Thyroid gland (tissue), 4 donors: ENCODE data around the gene TMEM132C. TPM values are rescaled to one million over a fixed set of nuclear protein-coding genes. Genes with fewer than 3 reads are reported as not detected.
"Not testable (repeated sequence)": the region's sequence is repeated elsewhere in the genome, so short reads cannot be mapped to it uniquely, and the experiment has no call there.

Experiments used
- DNase-seq, 2 donors: peaks; one replicate each; pipeline ENCODE4 v3.0.0-alpha.2; 2019
- H3K27ac ChIP-seq, 3 donors: fragments of 200-600 bp; sonication (generic); 1 replicate in 2 of 3; 2 replicates in 1 of 3; pipeline ENCODE4 v1.5.1; 2016 to 2019; ENCODE audit warnings: mild to moderate bottlenecking in 1 of 3, moderate library complexity in 1 of 3
- H3K27me3 ChIP-seq: fragments of 200-600 bp; sonication (generic); one replicate; pipeline ENCODE4 v1.5.1; 2019
- H3K36me3 ChIP-seq, 2 donors: fragments of 200-600 bp; sonication (generic); one replicate each; pipeline ENCODE4 v1.5.1; 2016 to 2019
- H3K4me1 ChIP-seq, 2 donors: fragments of 200-600 bp; sonication (generic); one replicate each; pipeline ENCODE4 v1.5.1; 2017 to 2019
- H3K4me3 ChIP-seq, 3 donors: fragments of 200-600 bp; sonication (generic); replicated peaks in 1 of 3; 1 replicate in 2 of 3; 2 replicates in 1 of 3; pipeline ENCODE4 v1.5.1; 2016; ENCODE audit warnings: mild to moderate bottlenecking in 1 of 3
- H3K9me3 ChIP-seq: fragments of 200-600 bp; sonication (generic); one replicate; pipeline ENCODE4 v1.5.1; 2017
- CTCF ChIP-seq, 6 experiments: fragments of 200-600 bp in 3 of 6; fragments of 450-650 bp in 3 of 6; sonication (generic) in 3 of 6; IDR thresholded peaks; one replicate each; pipeline ENCODE4 v1.5.1; 2016 to 2019; ENCODE audit warnings: antibody characterized with exemption in 6 of 6, mild to moderate bottlenecking in 2 of 6, inconsistent platforms in 1 of 6, moderate library complexity in 1 of 6
- POLR2A ChIP-seq, 2 donors: fragments of 450-650 bp; IDR thresholded peaks; one replicate each; pipeline ENCODE4 v1.6.1; 2017; ENCODE audit warnings: antibody characterized with exemption in 2 of 2, mild to moderate bottlenecking in 2 of 2, moderate library complexity in 1 of 2
- WGBS, 2 donors: methylation state at CpG; one replicate each; pipeline ENCODE4 v1.1.5; 2017; 5-methylcytosine and 5-hydroxymethylcytosine counted together
- intact Hi-C: fragments of 100-400 bp; cut with DNase I; formaldehyde crosslinking; loops from one replicate; pipeline ENCODE4 v1.15.1; 2023
- total RNA-seq, 4 donors: library from RNA; depleted of rRNA; stranded (reverse); fragments of >200 nt; gene quantifications; one replicate each; pipeline ENCODE4 v1.2.3, GENCODE V29; 2016

The TMEM132C gene
- total RNA-seq, 4 donors from 2014 or later: 0.27 to 2.5 (median 1.0) TPM

GRCh38 chr12:128476266-128476665, 209.3 kb downstream of the TMEM132C start:
- DNase-seq: no peak
- intact Hi-C loops: no loop called here
- Histone ChIP-seq H3K9me3 (no peaks in the 10 kb centered on the region), H3K27me3 (no peaks in the 10 kb centered on the region), H3K27ac (no peak overlapping the region), H3K4me3 (no peak overlapping the region), H3K4me1 (no peaks in the 10 kb centered on the region), H3K36me3 (no peaks in the 10 kb centered on the region)
- TF ChIP-seq CTCF (IDR thresholded peaks at IDR 0.05): no peak
- no peak for TF ChIP-seq POLR2A (IDR thresholded peaks at IDR 0.05)
- 48 to 74% methylated on average over 7 of the region's 7 CpGs for WGBS, 2 donors

GRCh38 chr12:128483526-128484255, 216.7 kb downstream of the TMEM132C start:
- TF ChIP-seq POLR2A (IDR thresholded peaks at IDR 0.05) (no peak), CTCF (IDR thresholded peaks at IDR 0.05) (no peak)
- no peaks in the 10 kb centered on the region for H3K4me1 ChIP-seq

GRCh38 chr12:128497376-128497775, 230.4 kb downstream of the TMEM132C start:
- intact Hi-C loops, H3K27ac ChIP-seq: not testable (repeated sequence)
- 91 to 96% methylated on average over 13 of the region's 13 CpGs for WGBS, 2 donors

More at GRCh38 chr12:128483526-128484255, 216.7 kb downstream of the TMEM132C start:
- intact Hi-C loops: no loop called here
- H3K27me3 ChIP-seq: no peaks in the 10 kb centered on the region
- no peaks in the 10 kb centered on the region for H3K9me3 ChIP-seq
- no peak overlapping the region for H3K27ac ChIP-seq
- no peaks in the 10 kb centered on the region for H3K36me3 ChIP-seq
- DNase-seq: no peak
- WGBS, 2 donors: 77 to 78% methylated on average over 9 of the region's 9 CpGs
- H3K4me3 ChIP-seq: no peak overlapping the region

GRCh38 chr12:128507470-128507869, 240.5 kb downstream of the TMEM132C start:
- 75 to 88% methylated on average over 7 of the region's 7 CpGs for WGBS, 2 donors
- H3K4me1 ChIP-seq: no peaks in the 10 kb centered on the region
- DNase-seq: no peak
- no peak overlapping the region for H3K4me3 ChIP-seq
- H3K36me3 ChIP-seq: no peaks in the 10 kb centered on the region
- no peaks in the 10 kb centered on the region for H3K9me3 ChIP-seq
- H3K27ac ChIP-seq: no peak overlapping the region
- H3K27me3 ChIP-seq: no peaks in the 10 kb centered on the region
- intact Hi-C loops: no loop called here
- TF ChIP-seq CTCF (IDR thresholded peaks at IDR 0.05) (no peak), POLR2A (IDR thresholded peaks at IDR 0.05) (no peak)

More at GRCh38 chr12:128497376-128497775, 230.4 kb downstream of the TMEM132C start:
- H3K9me3 ChIP-seq, H3K36me3 ChIP-seq, DNase-seq, H3K4me3 ChIP-seq, H3K27me3 ChIP-seq, H3K4me1 ChIP-seq: not testable (repeated sequence)

- Histone ChIP-seq H3K4me3 (no peak overlapping the region), H3K36me3 (no peaks in the 10 kb centered on the region), H3K9me3 (no peaks in the 10 kb centered on the region), H3K27me3 (no peaks in the 10 kb centered on the region), H3K4me1 (no peaks in the 10 kb centered on the region), H3K27ac (no peak overlapping the region)
- no peak for DNase-seq
- 87 to 89% methylated on average over 4 of the region's 4 CpGs for WGBS, 2 donors
- intact Hi-C loops: no loop called here
- TF ChIP-seq POLR2A (IDR thresholded peaks at IDR 0.05) (no peak), CTCF (IDR thresholded peaks at IDR 0.05) (no peak)
Measured at GRCh38 chr12:128509170-128509569, 242.2 kb downstream of the TMEM132C start.
